ENCODE data around the gene TRIM9. TPM values are rescaled to one million over a fixed set of nuclear protein-coding genes. Genes with fewer than 3 reads are reported as not detected.

The TRIM9 gene
- total RNA-seq, 2 donors from 2014 or later: 0.78 to 9.2 TPM

DNA sequence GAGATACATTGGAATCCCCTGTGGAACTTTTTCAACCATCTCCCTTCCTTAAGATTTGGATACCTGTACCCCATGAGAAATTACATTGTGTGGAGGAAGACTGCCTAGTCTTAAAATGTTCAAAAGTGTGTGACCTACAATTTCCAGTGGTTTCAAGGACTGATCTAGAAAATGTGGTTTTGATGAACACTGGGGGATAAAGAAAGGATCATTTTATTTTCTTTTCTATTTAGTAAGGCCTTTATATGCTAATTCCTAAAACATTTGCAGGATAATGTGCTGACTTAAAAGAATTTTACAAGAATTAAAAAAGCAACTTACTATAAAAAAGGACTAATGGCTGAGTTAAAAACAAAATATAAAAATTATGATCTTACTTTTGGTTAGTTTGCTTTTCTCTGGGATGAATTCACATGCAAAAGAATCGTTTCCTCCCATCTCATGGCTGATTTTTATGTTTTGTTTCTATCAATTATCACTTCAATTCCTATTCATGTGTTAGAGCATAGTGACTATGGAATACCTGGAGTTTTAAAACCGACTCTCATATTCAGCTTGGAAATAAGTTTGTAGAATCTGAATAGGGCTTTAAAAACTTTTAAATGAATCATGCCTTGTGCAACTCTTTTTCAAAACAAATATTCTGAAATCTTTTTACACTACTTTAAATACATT is 110.7 kb downstream of the TRIM9 start:
- no peaks in the 10 kb centered on the region for H3K9me3 ChIP-seq
- no peak for DNase-seq
- H3K36me3 ChIP-seq (replicated peaks in 1 of 2; ENCODE audit: insufficient read depth in 1 of 2, low read depth in 2 of 2): no peaks in the 10 kb centered on the region
- WGBS, 2 donors: 52 to 58% methylated on average over 2 of the region's 2 CpGs
- no peak for ATAC-seq
- TF ChIP-seq, protein P1, sequence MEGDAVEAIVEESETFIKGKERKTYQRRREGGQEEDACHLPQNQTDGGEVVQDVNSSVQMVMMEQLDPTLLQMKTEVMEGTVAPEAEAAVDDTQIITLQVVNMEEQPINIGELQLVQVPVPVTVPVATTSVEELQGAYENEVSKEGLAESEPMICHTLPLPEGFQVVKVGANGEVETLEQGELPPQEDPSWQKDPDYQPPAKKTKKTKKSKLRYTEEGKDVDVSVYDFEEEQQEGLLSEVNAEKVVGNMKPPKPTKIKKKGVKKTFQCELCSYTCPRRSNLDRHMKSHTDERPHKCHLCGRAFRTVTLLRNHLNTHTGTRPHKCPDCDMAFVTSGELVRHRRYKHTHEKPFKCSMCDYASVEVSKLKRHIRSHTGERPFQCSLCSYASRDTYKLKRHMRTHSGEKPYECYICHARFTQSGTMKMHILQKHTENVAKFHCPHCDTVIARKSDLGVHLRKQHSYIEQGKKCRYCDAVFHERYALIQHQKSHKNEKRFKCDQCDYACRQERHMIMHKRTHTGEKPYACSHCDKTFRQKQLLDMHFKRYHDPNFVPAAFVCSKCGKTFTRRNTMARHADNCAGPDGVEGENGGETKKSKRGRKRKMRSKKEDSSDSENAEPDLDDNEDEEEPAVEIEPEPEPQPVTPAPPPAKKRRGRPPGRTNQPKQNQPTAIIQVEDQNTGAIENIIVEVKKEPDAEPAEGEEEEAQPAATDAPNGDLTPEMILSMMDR (IDR thresholded peaks at IDR 0.05): no peak
- no peak for TF ChIP-seq POLR2A (IDR thresholded peaks at IDR 0.05)
- intact Hi-C loops (cut with DNase I): no loop called here
- H3K4me1 ChIP-seq: no peaks in the 10 kb centered on the region
- H3K27ac ChIP-seq: no peak overlapping the region
- H3K27me3 ChIP-seq: no peaks in the 10 kb centered on the region
- H3K4me3 ChIP-seq: no peak overlapping the region

DNA sequence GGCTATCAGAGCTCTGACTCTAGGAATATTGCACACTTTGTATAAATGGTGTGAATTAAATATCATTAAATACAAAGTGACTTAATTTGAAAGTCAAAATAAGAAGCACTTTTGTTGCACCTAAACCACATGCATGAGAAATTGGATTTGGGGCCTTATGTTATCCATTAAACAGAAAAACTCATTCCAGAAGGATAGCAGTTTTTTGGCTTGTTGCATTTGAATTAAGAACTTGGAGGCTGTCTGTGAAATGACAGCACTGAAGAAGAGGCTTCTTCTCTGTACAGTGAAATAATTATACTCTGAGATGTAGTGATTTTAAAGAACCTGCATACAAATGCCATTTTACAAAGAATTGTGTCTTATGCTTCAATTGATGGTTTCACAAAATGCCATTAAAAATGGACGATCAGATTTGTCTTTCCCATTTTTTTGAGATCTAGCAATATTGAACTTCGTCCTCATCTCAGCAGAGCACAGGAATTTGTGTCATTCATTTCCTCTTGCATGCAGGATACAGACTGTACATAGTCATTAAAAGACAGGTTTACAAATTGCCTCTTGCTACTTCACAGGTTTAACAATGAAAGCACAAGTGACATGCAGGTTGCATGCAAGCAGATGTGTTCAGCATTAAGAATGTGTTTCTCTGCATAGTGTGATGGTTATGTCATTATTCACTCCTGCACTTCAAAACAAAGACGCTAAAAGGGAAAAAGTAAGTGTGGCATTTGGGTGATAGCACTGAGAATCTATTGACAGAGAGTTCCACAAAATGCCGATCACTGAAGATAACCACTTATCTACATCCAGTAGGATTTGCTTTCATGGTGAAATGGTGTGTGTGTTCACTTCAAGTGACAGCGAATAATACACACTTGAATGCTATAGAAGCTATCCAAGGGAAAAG is 114.7 kb downstream of the TRIM9 start:
- Histone ChIP-seq H3K27ac (no peak overlapping the region), H3K9me3 (no peaks in the 10 kb centered on the region), H3K4me1 (no peaks in the 10 kb centered on the region), H3K27me3 (no peaks in the 10 kb centered on the region), H3K4me3 (no peak overlapping the region), H3K36me3 (replicated peaks in 1 of 2; ENCODE audit: insufficient read depth in 1 of 2, low read depth in 2 of 2) (no peaks in the 10 kb centered on the region)
- WGBS, 2 donors: 27 to 39% methylated on average over 5 of the region's 5 CpGs
- no peak for DNase-seq
- intact Hi-C loops (cut with DNase I): no loop called here
- TF ChIP-seq, protein P1 (IDR thresholded peaks at IDR 0.05): no peak
- no peak for TF ChIP-seq POLR2A (IDR thresholded peaks at IDR 0.05)
- no peak for ATAC-seq

DNA sequence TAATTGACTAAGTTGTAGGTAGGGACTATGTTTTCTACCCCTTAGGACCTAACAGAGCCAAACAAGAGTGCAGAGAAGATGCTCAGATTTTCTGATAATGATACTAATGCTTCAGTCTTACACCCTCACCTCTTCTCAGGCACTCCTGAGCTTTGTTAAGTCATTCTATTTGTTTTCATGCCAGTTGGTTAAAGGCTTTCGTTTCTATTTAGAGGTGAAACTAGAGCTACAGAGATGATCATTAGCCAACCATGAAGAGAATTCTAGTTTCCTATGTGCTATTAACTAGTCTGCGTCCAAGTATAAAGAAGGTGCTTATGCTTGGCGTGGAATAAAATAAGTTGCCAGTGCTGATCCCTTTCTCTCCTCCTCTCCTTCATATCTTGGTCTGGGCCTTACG is 116.0 kb downstream of the TRIM9 start:
- DNase-seq (no peak), ATAC-seq (no peak)
- 80 to 85% methylated on average over 4 of the region's 4 CpGs for WGBS, 2 donors

DNA sequence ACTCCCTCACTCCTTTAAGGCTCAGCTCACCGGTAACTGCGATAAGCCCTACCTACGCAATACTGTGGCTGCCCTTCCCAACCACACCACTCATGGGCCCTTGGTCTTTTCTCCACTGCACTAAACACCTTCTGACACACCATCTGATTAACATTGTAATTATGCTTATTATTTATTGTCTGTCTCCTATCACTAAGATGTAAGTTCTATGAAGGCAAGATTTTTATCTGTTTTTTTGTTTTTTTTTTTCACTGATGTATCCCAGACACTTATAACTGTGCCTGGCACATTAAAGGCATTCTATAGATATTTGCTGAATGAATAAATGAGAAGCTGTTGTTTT is 116.4 kb downstream of the TRIM9 start:
- Histone ChIP-seq H3K27ac (no peak overlapping the region), H3K4me1 (no peaks in the 10 kb centered on the region), H3K9me3 (no peaks in the 10 kb centered on the region), H3K36me3 (replicated peaks in 1 of 2; ENCODE audit: insufficient read depth in 1 of 2, low read depth in 2 of 2) (no peaks in the 10 kb centered on the region), H3K4me3 (no peak overlapping the region), H3K27me3 (no peaks in the 10 kb centered on the region)
- intact Hi-C loops (cut with DNase I): no loop called here
- ATAC-seq (no peak), DNase-seq (no peak)
- TF ChIP-seq, protein P1 (IDR thresholded peaks at IDR 0.05): no peak
- no peak for TF ChIP-seq POLR2A (IDR thresholded peaks at IDR 0.05)
- 78% methylated on average over 3 of the region's 3 CpGs for WGBS, 2 donors

More for the DNA sequence above, 116.0 kb downstream of the TRIM9 start:
- no peak overlapping the region for H3K27ac ChIP-seq
- H3K36me3 ChIP-seq (replicated peaks in 1 of 2; ENCODE audit: insufficient read depth in 1 of 2, low read depth in 2 of 2): no peaks in the 10 kb centered on the region
- no peaks in the 10 kb centered on the region for H3K9me3 ChIP-seq
- no peaks in the 10 kb centered on the region for H3K4me1 ChIP-seq
- no peak overlapping the region for H3K4me3 ChIP-seq
- intact Hi-C loops (cut with DNase I): no loop called here
- H3K27me3 ChIP-seq: no peaks in the 10 kb centered on the region
- TF ChIP-seq, protein P1 (IDR thresholded peaks at IDR 0.05): no peak
- TF ChIP-seq POLR2A (IDR thresholded peaks at IDR 0.05): no peak
